ENCODE results near the gene SNRNP70. TPM values are rescaled to one million over a fixed set of nuclear protein-coding genes. Genes with fewer than 3 reads are reported as not detected.

SNRNP70 gene
- total RNA-seq, 2 experiments from 2014 or later, result 180 to 190 TPM

DNA sequence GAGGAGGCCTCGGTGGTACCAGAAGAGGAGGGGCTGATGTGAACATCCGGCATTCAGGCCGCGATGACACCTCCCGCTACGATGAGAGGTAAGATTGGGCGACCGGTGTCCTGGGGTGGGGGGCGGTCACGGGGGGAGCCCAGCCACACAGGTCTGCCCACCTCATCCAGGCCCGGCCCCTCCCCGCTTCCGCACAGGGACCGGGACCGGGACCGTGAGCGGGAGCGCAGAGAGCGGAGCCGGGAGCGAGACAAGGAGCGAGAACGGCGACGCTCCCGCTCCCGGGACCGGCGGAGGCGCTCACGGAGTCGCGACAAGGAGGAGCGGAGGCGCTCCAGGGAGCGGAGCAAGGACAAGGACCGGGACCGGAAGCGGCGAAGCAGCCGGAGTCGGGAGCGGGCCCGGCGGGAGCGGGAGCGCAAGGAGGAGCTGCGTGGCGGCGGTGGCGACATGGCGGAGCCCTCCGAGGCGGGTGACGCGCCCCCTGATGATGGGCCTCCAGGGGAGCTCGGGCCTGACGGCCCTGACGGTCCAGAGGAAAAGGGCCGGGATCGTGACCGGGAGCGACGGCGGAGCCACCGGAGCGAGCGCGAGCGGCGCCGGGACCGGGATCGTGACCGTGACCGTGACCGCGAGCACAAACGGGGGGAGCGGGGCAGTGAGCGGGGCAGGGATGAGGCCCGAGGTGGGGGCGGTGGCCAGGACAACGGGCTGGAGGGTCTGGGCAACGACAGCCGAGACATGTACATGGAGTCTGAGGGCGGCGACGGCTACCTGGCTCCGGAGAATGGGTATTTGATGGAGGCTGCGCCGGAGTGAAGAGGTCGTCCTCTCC lies 22.6 kb downstream of the SNRNP70 start:
- no peak overlapping the region for H3K27ac Mint-ChIP-seq
- no peaks in the 10 kb centered on the region for H3K9me3 Mint-ChIP-seq
- peaks cover 39% of the 10 kb centered on the region for H3K36me3 Mint-ChIP-seq
- ChIA-PET POLR2A (no interaction called here), CTCF (interaction anchor here (2.8 kb wide), 1 partner anchor 10 kb away, joined by 13 read pairs; no protein-coding TSS in a partner anchor)
- DNase-seq, result no peak
- intact Hi-C loops (cut with micrococcal nuclease), result no loop called here
- H3K4me3 Mint-ChIP-seq, result no peak overlapping the region
- no peaks in the 10 kb centered on the region for H3K27me3 Mint-ChIP-seq
- no peaks in the 10 kb centered on the region for H3K4me1 Mint-ChIP-seq (ENCODE audit: low read depth)

DNA sequence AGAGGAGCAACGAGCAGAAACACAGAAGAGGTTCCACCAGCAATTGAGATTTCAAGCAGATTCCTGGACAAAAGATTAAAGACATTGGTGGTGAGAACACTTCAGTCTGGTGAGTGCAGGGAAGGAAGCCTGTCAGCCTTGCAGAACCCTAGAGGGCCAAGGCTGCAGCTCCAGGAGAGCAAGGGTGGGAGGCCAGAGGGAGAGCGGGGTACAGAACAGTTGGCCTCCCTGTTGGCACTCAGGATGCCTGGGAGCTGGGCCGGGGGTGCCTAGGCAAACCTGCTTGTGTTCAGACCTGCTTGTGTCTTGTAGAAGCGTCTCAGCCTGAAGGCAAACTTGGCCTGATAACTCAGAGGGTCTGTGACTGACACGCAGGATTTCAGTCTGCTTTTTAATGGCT lies 23.8 kb downstream of the SNRNP70 start:
- CTCF ChIA-PET, result interaction anchor here (2.8 kb wide), 1 partner anchor 11 kb away, joined by 13 read pairs; no protein-coding TSS in a partner anchor
- no peak overlapping the region for H3K27ac Mint-ChIP-seq
- peaks cover 9% of the 10 kb centered on the region for H3K4me1 Mint-ChIP-seq (ENCODE audit: low read depth)
- DNase-seq, result no peak
- no peaks in the 10 kb centered on the region for H3K9me3 Mint-ChIP-seq
- no peaks in the 10 kb centered on the region for H3K27me3 Mint-ChIP-seq
- POLR2A ChIA-PET, result no interaction called here
- no peak overlapping the region for H3K4me3 Mint-ChIP-seq
- peaks cover 39% of the 10 kb centered on the region for H3K36me3 Mint-ChIP-seq
- intact Hi-C loops (cut with micrococcal nuclease), result no loop called here

DNA sequence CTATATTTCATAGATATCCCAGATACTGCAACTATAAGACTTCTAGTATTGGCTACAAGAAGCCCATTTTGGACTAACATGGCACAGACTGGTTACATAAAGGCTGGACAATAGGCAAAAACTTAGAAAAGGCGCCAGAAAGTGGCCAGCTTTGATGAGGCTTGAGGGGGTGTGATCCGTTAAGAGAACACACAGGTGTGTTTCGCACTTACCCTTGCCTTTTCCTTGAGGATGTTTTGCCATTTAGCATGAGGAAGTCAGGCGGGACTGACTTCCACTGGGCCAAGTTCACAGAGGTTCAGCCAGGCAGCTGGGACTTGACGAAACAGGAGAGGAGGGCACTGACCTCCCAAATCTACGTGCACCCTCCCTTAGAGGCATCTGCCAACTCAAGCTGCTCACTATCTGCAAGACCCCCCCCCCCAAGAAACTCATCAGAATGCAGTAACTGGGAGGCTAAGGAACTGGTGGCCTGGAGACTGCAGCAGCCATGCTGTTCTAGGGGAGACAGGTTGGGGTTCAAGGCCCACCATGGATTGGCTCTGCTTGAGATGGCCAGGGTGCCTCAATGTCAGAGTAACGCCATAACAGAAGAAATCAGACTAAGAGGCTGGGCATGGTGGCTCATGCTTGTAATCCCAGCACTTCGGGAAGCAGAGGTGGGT lies 24.4 kb downstream of the SNRNP70 start:
- H3K27me3 Mint-ChIP-seq, result no peaks in the 10 kb centered on the region
- ChIA-PET CTCF (interaction anchor here (2.8 kb wide), 1 partner anchor 12 kb away, joined by 13 read pairs; no protein-coding TSS in a partner anchor), POLR2A (no interaction called here)
- H3K4me1 Mint-ChIP-seq (ENCODE audit: low read depth), result peaks cover 9% of the 10 kb centered on the region
- H3K4me3 Mint-ChIP-seq, result no peak overlapping the region
- no peak for DNase-seq
- no peaks in the 10 kb centered on the region for H3K9me3 Mint-ChIP-seq
- intact Hi-C loops (cut with micrococcal nuclease), result no loop called here
- H3K27ac Mint-ChIP-seq, result no peak overlapping the region
- peaks cover 34% of the 10 kb centered on the region for H3K36me3 Mint-ChIP-seq

DNA sequence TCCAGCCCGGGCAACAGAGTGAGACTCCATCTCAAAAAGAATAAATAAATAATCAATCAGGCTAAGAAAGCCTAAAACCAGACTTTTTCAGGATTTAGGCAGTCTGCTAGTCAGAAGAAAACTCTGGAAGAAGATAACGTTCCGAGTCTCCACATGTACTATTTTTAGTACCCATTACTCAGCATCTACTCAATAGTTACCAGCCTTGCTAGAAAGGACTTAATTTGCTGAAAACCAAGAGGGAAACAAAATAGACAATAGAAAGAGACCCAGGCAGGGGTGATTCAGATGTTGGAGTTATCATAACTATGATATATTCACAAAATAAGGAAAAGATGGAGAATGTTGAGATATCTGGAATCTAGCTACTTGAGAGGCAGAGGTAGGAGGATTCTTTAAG lies 25.3 kb downstream of the SNRNP70 start:
- DNase-seq, result no peak
- ChIA-PET CTCF (interaction anchor here (1.7 to 5.3 kb wide), 2 partner anchors 12 to 33 kb away, joined by 3 to 65 read pairs; no protein-coding TSS in a partner anchor), POLR2A (interaction anchor here (0.6 kb wide), 1 partner anchor 325 kb away, joined by 3 read pairs; no protein-coding TSS in a partner anchor)
- Mint-ChIP-seq H3K9me3 (no peaks in the 10 kb centered on the region), H3K27me3 (no peaks in the 10 kb centered on the region), H3K36me3 (peaks cover 28% of the 10 kb centered on the region), H3K27ac (no peak overlapping the region), H3K4me3 (no peak overlapping the region), H3K4me1 (ENCODE audit: low read depth) (peaks cover 13% of the 10 kb centered on the region)
- intact Hi-C loops (cut with micrococcal nuclease), result no loop called here

DNA sequence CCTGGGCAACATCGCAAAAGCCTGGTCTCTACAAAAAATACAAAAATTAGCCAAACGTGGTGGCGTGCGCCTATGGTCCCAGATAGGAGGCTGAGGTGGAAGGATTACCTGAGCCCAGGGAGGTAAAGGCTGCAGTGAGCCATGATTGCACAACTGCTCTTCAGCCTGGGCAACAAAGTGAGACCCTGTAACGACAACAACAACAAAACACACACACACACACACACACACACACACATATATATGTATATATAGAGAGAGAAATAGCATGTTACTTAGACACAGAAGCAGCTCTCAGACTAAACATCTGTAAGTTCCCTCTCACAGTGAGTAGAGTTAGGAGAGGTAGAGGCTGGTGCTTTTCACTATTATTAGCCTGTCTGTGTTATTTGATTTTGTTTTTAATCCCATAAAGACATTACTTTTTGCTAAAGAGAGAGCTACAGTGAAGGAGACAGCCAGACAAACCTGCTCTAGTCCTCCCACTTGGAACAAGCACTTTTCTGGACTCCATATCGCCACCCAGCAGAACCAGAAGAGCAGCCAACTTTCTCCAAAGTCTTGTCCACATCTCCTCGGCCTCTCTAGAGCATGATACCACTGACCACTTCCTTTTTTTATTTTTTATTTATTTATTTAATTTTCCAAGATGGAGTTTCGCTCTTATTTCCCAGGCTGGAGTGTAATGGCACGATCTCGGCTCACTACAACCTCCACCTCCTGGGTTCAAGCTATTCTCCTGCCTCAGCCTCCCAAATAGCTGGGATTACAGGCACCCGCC lies 26.2 kb downstream of the SNRNP70 start:
- H3K27me3 Mint-ChIP-seq, result no peaks in the 10 kb centered on the region
- CTCF ChIA-PET, result interaction anchor here (1.7 to 5.3 kb wide), 2 partner anchors 13 to 34 kb away, joined by 3 to 65 read pairs; no protein-coding TSS in a partner anchor
- no peaks in the 10 kb centered on the region for H3K9me3 Mint-ChIP-seq
- H3K4me1 Mint-ChIP-seq (ENCODE audit: low read depth), result peaks cover 17% of the 10 kb centered on the region
- POLR2A ChIA-PET, result interaction anchor here (0.7 kb wide), 1 partner anchor 799 kb away, joined by 3 read pairs; no protein-coding TSS in a partner anchor
- no peak overlapping the region for H3K4me3 Mint-ChIP-seq
- DNase-seq, result no peak
- peaks cover 24% of the 10 kb centered on the region for H3K36me3 Mint-ChIP-seq
- H3K27ac Mint-ChIP-seq, result no peak overlapping the region
- intact Hi-C loops (cut with micrococcal nuclease), result no loop called here

DNA sequence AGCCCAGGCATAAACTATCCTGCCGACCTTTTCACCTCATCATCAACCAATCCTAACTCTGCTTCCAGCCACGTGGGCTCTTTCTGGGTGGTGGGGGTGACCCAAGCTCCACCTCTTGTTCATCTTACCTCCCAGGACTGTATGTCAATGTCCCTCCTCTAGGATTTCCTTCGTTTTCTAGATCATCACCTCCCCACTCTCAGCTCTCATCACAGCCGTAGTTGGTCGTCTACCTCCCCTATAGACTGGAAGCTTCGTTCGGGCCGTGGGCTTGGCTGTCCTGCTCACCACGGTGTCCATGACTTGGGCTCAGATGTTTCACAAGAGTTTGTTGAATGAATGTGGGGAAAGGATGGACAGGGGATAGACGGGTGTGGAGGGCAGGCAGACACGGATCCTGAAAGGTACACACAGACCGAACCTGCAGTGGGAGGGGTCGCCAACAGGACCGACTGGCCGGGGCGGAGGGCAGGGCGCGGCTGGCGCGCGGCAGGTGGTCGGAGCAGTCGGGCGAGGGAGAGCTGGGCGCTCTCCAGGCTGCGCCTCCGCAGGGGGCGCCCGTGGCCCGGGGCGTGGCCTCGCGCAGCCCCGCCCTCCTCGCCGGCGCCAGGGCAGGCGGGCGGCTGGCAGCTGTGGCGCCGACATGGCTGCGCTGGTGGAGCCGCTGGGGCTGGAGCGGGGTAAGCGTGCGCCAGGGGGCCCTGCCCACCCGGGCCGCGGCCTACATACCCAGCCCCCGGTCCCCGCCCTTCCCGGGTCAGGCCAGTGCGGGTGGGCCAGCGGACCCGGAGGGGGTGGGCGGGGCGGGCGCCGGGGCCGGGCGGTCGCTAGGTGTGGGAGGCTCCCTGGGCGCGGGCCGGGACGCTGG lies 28.7 kb downstream of the SNRNP70 start, which contains the start of gene LIN7B:
Gene LIN7B (plus strand): TSS at position 609 of the 868 bp plus-strand sequence. CDS start 35 bp downstream, at position 644.
- intact Hi-C loops (cut with micrococcal nuclease), result loop anchor here (2.0 kb wide), 1 partner anchor 15 kb away; no protein-coding TSS in a partner anchor
- H3K36me3 Mint-ChIP-seq, result peaks cover 4% of the 10 kb centered on the region
- H3K27me3 Mint-ChIP-seq, result no peaks in the 10 kb centered on the region
- peaks cover 32% of the 10 kb centered on the region for H3K4me1 Mint-ChIP-seq (ENCODE audit: low read depth)
- H3K9me3 Mint-ChIP-seq, result no peaks in the 10 kb centered on the region
- H3K27ac Mint-ChIP-seq, result peak within 1 kb of the TSS; percentile 35
- ChIA-PET CTCF (interaction anchor here (0.7 to 5.6 kb wide), 22 partner anchors 9 to 150 kb away, joined by 3 to 65 read pairs (median 4); partner anchors contain the start of genes CGB7, GYS1 and RUVBL2), POLR2A (interaction anchor here (1.0 to 1.8 kb wide), 4 partner anchors 12 to 28 kb away, joined by 3 to 8 read pairs (median 4); no protein-coding TSS in a partner anchor)
- peak; percentile 81 for DNase-seq
- peak within 1 kb of the TSS; percentile 81 for H3K4me3 Mint-ChIP-seq

DNA sequence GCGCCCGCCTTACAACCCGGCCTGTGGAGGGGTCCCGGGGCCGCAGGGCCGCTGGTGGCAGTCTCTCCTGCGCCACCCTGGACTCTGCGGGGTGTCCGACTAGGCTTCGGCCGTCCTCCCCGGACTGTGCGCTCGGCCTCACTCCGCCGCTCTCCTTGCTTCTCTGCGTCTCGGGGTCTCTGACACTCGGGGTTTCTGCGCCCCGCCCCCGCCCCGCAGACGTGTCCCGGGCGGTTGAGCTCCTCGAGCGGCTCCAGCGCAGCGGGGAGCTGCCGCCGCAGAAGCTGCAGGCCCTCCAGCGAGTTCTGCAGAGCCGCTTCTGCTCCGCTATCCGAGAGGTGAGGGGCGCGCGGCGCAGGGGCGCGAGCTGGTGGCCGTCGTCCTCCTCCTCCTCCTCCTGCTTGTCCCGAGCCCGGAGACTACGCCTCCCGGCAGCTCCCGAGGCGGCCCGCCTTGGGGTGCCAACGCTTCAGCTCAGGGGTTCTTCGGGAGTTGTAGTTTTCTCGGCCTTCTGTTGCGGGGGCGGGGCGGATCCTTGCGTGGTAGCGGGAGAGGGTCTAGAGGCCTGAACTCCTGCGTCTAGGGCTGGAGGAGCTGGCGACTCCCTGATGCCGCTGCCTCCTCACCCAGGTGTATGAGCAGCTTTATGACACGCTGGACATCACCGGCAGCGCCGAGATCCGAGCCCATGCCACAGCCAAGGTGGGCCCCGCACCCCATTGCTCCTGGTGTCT lies 29.5 kb downstream of the SNRNP70 start:
- H3K9me3 Mint-ChIP-seq, result no peaks in the 10 kb centered on the region
- no peak overlapping the region for H3K27ac Mint-ChIP-seq
- no peaks in the 10 kb centered on the region for H3K36me3 Mint-ChIP-seq
- intact Hi-C loops (cut with micrococcal nuclease), result loop anchor here (2.0 kb wide), 1 partner anchor 14 kb away; no protein-coding TSS in a partner anchor
- no peaks in the 10 kb centered on the region for H3K27me3 Mint-ChIP-seq
- peak overlapping the region; percentile 69 for H3K4me3 Mint-ChIP-seq
- ChIA-PET POLR2A (interaction anchor here (1.4 to 1.8 kb wide), 3 partner anchors 13 to 29 kb away, joined by 3 to 8 read pairs (median 5); no protein-coding TSS in a partner anchor), CTCF (interaction anchor here (0.8 to 5.6 kb wide), 17 partner anchors 9 to 151 kb away, joined by 3 to 65 read pairs (median 5); partner anchors contain the start of genes CGB7, GYS1 and RUVBL2)
- H3K4me1 Mint-ChIP-seq (ENCODE audit: low read depth), result peaks cover 32% of the 10 kb centered on the region
- DNase-seq, result peak; percentile 70

DNA sequence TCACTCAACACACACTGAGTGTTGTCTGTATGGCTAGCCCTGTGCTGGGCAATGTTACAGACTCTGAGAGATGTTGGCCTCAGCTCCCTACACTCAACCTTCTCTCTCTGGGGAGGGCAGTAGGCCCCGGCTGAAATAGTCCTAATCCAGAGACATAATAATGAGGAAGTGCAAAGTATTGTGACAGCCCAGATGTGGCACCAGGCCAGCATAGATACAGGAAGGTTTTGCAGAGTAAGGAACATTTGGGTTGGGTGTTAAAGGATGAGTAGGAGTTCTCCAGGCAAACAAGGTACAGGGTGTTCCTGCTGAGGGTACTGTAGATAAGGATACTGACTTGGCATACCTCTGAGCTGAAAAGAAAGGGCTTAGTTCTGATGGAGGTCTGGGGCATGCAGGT lies 31.3 kb downstream of the SNRNP70 start:
- DNase-seq, result no peak
- H3K27ac Mint-ChIP-seq, result no peak overlapping the region
- H3K9me3 Mint-ChIP-seq, result no peaks in the 10 kb centered on the region
- no peaks in the 10 kb centered on the region for H3K36me3 Mint-ChIP-seq
- peaks cover 7% of the 10 kb centered on the region for H3K27me3 Mint-ChIP-seq
- intact Hi-C loops (cut with micrococcal nuclease), result no loop called here
- H3K4me1 Mint-ChIP-seq (ENCODE audit: low read depth), result peaks cover 34% of the 10 kb centered on the region
- POLR2A ChIA-PET, result no interaction called here
- CTCF ChIA-PET, result interaction anchor here (5.6 kb wide), 1 partner anchor 11 kb away, joined by 48 read pairs; no protein-coding TSS in a partner anchor
- H3K4me3 Mint-ChIP-seq, result peak overlapping the region; percentile 43

DNA sequence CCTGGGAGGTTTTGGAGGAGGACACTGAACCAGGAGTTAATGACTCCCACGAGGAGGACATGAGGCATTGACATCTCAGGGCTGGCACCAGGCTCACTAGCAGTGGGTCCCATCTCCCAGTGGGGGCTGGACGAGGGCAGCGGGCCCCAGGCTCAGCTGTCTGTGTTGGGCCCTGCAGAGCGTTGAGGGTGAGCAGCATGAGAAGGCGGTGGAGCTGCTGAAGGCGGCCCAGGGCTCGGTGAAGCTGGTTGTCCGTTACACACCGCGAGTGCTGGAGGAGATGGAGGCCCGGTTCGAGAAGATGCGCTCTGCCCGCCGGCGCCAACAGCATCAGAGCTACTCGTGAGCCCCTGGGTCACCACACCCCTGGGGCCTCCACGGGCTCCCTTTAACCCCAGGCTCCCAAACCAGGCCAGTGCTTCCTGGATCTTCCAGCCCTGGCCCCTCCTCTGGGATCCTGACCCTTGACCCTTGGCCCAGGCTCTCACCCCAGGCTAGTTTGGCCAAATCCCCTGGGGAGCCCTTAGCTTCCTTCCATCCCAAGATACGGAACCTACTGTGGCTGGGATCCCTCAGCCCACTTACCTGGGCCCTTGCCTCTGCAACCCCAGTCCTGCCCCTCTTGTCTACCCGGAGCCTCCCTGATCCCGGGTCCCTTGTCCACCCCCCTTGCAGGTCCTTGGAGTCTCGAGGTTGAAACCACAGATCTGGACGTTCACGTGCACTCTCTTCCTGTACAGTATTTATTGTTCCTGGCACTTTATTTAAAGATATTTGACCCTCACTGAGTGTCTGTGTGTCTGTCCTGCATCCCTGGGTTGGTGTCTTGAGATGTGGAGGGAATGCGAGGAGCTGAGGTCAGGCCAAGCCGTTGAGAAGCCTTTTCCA lies 32.7 kb downstream of the SNRNP70 start:
- POLR2A ChIA-PET, result no interaction called here

More for the DNA sequence above, 32.7 kb downstream of the SNRNP70 start:
- no peak for DNase-seq
- Mint-ChIP-seq H3K27me3 (peaks cover 7% of the 10 kb centered on the region), H3K27ac (peak overlapping the region; percentile 84), H3K36me3 (no peaks in the 10 kb centered on the region), H3K9me3 (no peaks in the 10 kb centered on the region), H3K4me1 (ENCODE audit: low read depth) (peaks cover 34% of the 10 kb centered on the region), H3K4me3 (peak overlapping the region; percentile 81)
- intact Hi-C loops (cut with micrococcal nuclease), result loop anchor here (2.0 kb wide), 1 partner anchor 31 kb away; no protein-coding TSS in a partner anchor
- CTCF ChIA-PET, result interaction anchor here (0.6 to 5.6 kb wide), 8 partner anchors 10 to 121 kb away, joined by 3 to 48 read pairs (median 4); no protein-coding TSS in a partner anchor
